Measurements from ENCODE around the gene APBA1. TPM values are rescaled to one million over a fixed set of nuclear protein-coding genes. Genes with fewer than 3 reads are reported as not detected.

The APBA1 gene
- polyA plus RNA-seq, 3 donors, result 1.6 TPM; not detected in 2

DNA sequence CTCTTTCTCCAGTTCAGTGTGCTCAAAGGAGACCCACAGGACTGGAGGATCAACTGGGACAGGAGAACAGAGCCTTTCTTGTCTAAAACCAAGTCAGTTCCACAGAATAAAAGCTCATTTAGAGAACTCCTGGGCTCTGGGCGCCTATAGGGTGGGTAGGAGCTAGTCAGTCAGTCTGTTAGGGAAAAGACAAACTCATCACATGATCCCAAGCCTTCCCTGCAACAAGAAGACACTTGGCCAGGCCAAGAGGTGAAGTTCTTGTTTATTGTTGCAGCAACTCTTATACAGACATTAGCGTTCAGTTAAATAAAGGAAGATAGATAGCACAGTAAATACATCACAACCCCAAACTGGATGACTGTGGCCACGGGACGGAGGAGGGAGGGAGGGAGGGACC, 244.9 kb downstream of the APBA1 start:
- DNase-seq, result no peak
- Histone ChIP-seq H3K4me2 (replicated peaks; ENCODE audit: extremely low read depth, low read length, poor library complexity, severe bottlenecking) (no peak overlapping the region), H3K27me3 (ENCODE audit: control insufficient read depth in 2 of 2, insufficient read depth in 2 of 2, low read length in 2 of 2) (peaks cover 0 to 3% of the 10 kb centered on the region in 2 donors), H3K79me2 (ENCODE audit: insufficient read depth, low read length) (no peaks in the 10 kb centered on the region), H3K27ac (ENCODE audit: low read depth in 1 of 2, low read length in 2 of 2) (no peak overlapping the region), H2AFZ (ENCODE audit: insufficient read depth, low read depth, low read length, poor library complexity, severe bottlenecking) (no peak overlapping the region), H3K9ac (ENCODE audit: insufficient read depth, low read length, poor library complexity, severe bottlenecking) (no peak overlapping the region), H3K36me3 (replicated peaks in 1 of 2; ENCODE audit: control insufficient read depth in 1 of 2, insufficient read depth in 2 of 2, low read length in 2 of 2) (no peaks in the 10 kb centered on the region), H3K9me3 (replicated peaks in 1 of 2; ENCODE audit: control insufficient read depth in 1 of 2, insufficient read depth in 1 of 2, low read length in 2 of 2) (no peaks in the 10 kb centered on the region), H4K20me1 (ENCODE audit: insufficient read depth, low read length) (no peaks in the 10 kb centered on the region), H3K4me3 (replicated peaks in 1 of 3; ENCODE audit: low read depth in 2 of 3, low read length in 3 of 3) (no peak overlapping the region), H3K4me1 (ENCODE audit: control insufficient read depth in 1 of 2, insufficient read depth in 2 of 2, low read length in 2 of 2) (no peaks in the 10 kb centered on the region)
- TF ChIP-seq, protein P1, sequence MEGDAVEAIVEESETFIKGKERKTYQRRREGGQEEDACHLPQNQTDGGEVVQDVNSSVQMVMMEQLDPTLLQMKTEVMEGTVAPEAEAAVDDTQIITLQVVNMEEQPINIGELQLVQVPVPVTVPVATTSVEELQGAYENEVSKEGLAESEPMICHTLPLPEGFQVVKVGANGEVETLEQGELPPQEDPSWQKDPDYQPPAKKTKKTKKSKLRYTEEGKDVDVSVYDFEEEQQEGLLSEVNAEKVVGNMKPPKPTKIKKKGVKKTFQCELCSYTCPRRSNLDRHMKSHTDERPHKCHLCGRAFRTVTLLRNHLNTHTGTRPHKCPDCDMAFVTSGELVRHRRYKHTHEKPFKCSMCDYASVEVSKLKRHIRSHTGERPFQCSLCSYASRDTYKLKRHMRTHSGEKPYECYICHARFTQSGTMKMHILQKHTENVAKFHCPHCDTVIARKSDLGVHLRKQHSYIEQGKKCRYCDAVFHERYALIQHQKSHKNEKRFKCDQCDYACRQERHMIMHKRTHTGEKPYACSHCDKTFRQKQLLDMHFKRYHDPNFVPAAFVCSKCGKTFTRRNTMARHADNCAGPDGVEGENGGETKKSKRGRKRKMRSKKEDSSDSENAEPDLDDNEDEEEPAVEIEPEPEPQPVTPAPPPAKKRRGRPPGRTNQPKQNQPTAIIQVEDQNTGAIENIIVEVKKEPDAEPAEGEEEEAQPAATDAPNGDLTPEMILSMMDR (IDR thresholded peaks at IDR 0.05), result no peak
- Mint-ChIP-seq H3K4me3 (no peak overlapping the region), H3K27ac (no peak overlapping the region), H3K9me3 (peaks cover 0 to 5% (median 0%) of the 10 kb centered on the region in 7 donors), H3K27me3 (ENCODE audit: low read depth in 3 of 3) (peaks cover 0 to 2% (median 1%) of the 10 kb centered on the region in 3 donors), H3K36me3 (no peaks in the 10 kb centered on the region), H3K4me1 (no peaks in the 10 kb centered on the region)
- intact Hi-C loops (cut with micrococcal nuclease), result no loop called here
- no CpG with 5 or more reads among the region's 4 CpGs for WGBS (ENCODE audit: insufficient coverage)

DNA sequence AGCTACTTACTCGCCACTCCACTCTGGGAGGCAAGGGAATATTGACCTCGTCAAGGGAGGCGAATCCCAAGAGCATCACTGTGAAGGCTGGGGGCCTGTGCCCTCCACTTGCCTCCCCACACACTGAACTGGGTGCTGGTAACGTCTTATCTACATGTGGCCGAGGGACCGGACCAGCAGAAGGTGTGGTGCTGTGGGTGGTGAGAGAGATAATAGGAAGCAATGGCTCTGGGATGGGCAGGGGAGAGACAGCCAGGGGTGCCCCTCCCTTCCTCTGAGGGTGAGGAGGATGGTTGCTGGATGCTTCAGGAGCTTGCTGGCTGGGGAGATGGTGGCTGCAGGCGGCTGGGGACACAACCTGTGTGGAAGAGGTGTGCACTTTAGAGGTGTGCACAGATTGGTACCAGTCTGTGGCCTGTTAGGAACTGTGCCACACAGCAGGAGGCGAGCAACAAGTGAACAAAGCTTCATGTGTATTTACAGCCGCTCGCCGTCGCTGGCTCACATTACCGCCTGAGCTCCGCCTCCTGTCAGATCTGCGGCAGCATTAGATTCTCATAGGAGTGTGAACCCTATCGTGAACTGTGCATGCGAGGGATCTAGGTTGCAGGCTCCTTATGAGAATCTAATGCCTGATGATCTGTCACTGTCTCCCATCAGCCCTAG, 246.9 kb downstream of the APBA1 start:
- H4K20me1 ChIP-seq (ENCODE audit: insufficient read depth, low read length), result no peaks in the 10 kb centered on the region
- WGBS (ENCODE audit: insufficient coverage), result 97% methylated on average over 12 of the region's 17 CpGs
- H3K9ac ChIP-seq (ENCODE audit: insufficient read depth, low read length, poor library complexity, severe bottlenecking), result no peak overlapping the region
- Mint-ChIP-seq H3K4me1 (no peaks in the 10 kb centered on the region), H3K27ac (no peak overlapping the region), H3K9me3 (peaks cover 0 to 5% (median 0%) of the 10 kb centered on the region in 7 donors), H3K36me3 (no peaks in the 10 kb centered on the region), H3K27me3 (ENCODE audit: low read depth in 3 of 3) (peaks cover 0 to 2% (median 1%) of the 10 kb centered on the region in 3 donors), H3K4me3 (no peak overlapping the region)
- H3K9me3 ChIP-seq (replicated peaks in 1 of 2; ENCODE audit: control insufficient read depth in 1 of 2, insufficient read depth in 1 of 2, low read length in 2 of 2), result no peaks in the 10 kb centered on the region
- peaks cover 0 to 3% of the 10 kb centered on the region in 2 donors for H3K27me3 ChIP-seq (ENCODE audit: control insufficient read depth in 2 of 2, insufficient read depth in 2 of 2, low read length in 2 of 2)
- TF ChIP-seq, protein P1 (IDR thresholded peaks at IDR 0.05), result no peak
- no peak overlapping the region for H3K4me2 ChIP-seq (replicated peaks; ENCODE audit: extremely low read depth, low read length, poor library complexity, severe bottlenecking)
- H3K4me3 ChIP-seq (replicated peaks in 1 of 3; ENCODE audit: low read depth in 2 of 3, low read length in 3 of 3), result no peak overlapping the region
- no peak for DNase-seq
- H3K36me3 ChIP-seq (replicated peaks in 1 of 2; ENCODE audit: control insufficient read depth in 1 of 2, insufficient read depth in 2 of 2, low read length in 2 of 2), result no peaks in the 10 kb centered on the region
- intact Hi-C loops (cut with micrococcal nuclease), result no loop called here
- no peaks in the 10 kb centered on the region for H3K79me2 ChIP-seq (ENCODE audit: insufficient read depth, low read length)
- no peak overlapping the region for H3K27ac ChIP-seq (ENCODE audit: low read depth in 1 of 2, low read length in 2 of 2)
- no peaks in the 10 kb centered on the region for H3K4me1 ChIP-seq (ENCODE audit: control insufficient read depth in 1 of 2, insufficient read depth in 2 of 2, low read length in 2 of 2)
- no peak overlapping the region for H2AFZ ChIP-seq (ENCODE audit: insufficient read depth, low read depth, low read length, poor library complexity, severe bottlenecking)
